ENCODE results near the gene PRND. TPM values are rescaled to one million over a fixed set of nuclear protein-coding genes. Genes with fewer than 3 reads are reported as not detected.
A peak's percentile ranks its signal among the peaks of the same experiment; 100 is the strongest.

The PRND gene
- total and polyA plus RNA-seq, 2 of the 8 experiments (the other 6 are each of a cell fraction or from before 2014, with no cell fraction given), result 0.09 to 0.11 TPM

DNA sequence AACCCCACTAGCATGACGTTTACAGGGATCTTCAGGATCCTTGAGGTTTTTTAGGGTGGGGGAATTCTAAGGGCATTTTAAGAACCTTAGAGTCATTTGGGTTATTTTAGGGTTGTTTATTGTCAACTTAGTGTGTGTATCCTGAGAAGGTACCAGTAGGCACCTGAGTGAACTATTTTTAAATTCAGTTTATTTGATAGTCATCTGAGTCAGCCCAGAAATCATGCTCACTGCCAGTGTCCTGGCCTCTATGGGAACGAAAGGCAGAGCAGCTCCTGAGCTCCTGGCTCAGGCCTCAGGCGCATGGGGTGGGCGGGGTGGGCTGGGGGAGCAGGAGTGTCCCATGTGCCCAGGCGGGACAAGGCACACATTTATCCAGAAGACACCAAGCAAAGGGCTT is 52.0 kb downstream of the PRND start:
- Histone ChIP-seq H2BK12ac (ENCODE audit: low read depth, low read length) (no peak overlapping the region), H3K56ac (replicated peaks; ENCODE audit: insufficient read length, low read depth, low read length) (no peak overlapping the region), H3K27me3 (replicated peaks in 1 of 4; ENCODE audit: control insufficient read depth in 3 of 4, extremely low read depth in 1 of 4, insufficient read depth in 3 of 4, low read length in 3 of 4) (no peaks in the 10 kb centered on the region), H3K79me1 (ENCODE audit: low read depth, low read length) (no peaks in the 10 kb centered on the region), H3K36me3 (ENCODE audit: control insufficient read depth in 2 of 4, insufficient read depth in 4 of 4, low read length in 3 of 4) (no peaks in the 10 kb centered on the region), H3K9ac (replicated peaks in 1 of 4; ENCODE audit: extremely low read depth in 1 of 4, low read depth in 3 of 4, low read length in 3 of 4) (no peak overlapping the region), H3K79me2 (ENCODE audit: control insufficient read depth in 1 of 2, insufficient read depth in 2 of 2, low read length in 2 of 2) (no peaks in the 10 kb centered on the region), H4K5ac (ENCODE audit: insufficient read length, low read depth, low read length) (no peak overlapping the region), H2AFZ (ENCODE audit: low read length) (no peak overlapping the region), H3K14ac (ENCODE audit: insufficient read length) (no peak overlapping the region), H4K20me1 (replicated peaks in 1 of 2; ENCODE audit: control insufficient read depth in 1 of 2, insufficient read depth in 2 of 2, low read length in 2 of 2) (no peaks in the 10 kb centered on the region), H3K4me2 (ENCODE audit: insufficient read depth in 1 of 2, low read depth in 2 of 2, low read length in 2 of 2) (no peak overlapping the region), H3K23me2 (ENCODE audit: low read depth, low read length) (no peaks in the 10 kb centered on the region), H2BK120ac (replicated peaks; ENCODE audit: low read depth, low read length) (no peak overlapping the region), H3K27ac (ENCODE audit: low read depth, low read length) (no peak overlapping the region), H2AK5ac (ENCODE audit: low read depth, low read length) (no peak overlapping the region), H3K4ac (replicated peaks; ENCODE audit: insufficient read length, low read depth, low read length) (no peak overlapping the region), H3K9me3 (ENCODE audit: insufficient read depth in 2 of 2, low read depth in 1 of 2, low read length in 1 of 2) (peaks cover 9% of the 10 kb centered on the region in 2 experiments; a peak in 2 of 4 replicates), H4K91ac (replicated peaks; ENCODE audit: insufficient read length, low read length) (no peak overlapping the region), H2BK15ac (ENCODE audit: low read length) (no peak overlapping the region), H2BK20ac (ENCODE audit: low read length) (no peak overlapping the region), H3K4me3 (ENCODE audit: extremely low read depth in 1 of 4, insufficient read depth in 2 of 4, low read depth in 3 of 4, low read length in 4 of 4) (no peak overlapping the region), H3K4me1 (replicated peaks in 1 of 4; ENCODE audit: control insufficient read depth in 3 of 4, insufficient read depth in 4 of 4, low read length in 3 of 4) (no peaks in the 10 kb centered on the region), H3K18ac (ENCODE audit: extremely low read depth, low read length) (no peak overlapping the region), H2BK5ac (ENCODE audit: low read depth, low read length) (no peak overlapping the region), H3K23ac (ENCODE audit: insufficient read length) (no peak overlapping the region), H4K8ac (ENCODE audit: extremely low read depth, insufficient read depth, low read length) (no peak overlapping the region)
- WGBS, 2 experiments (ENCODE audit: extremely low coverage in 1 of 2, insufficient coverage in 1 of 2, insufficient read length in 1 of 2, insufficient replicate concordance in 2 of 2, low coverage in 1 of 2, low lambda C conversion rate in 2 of 2, missing lambda C conversion rate in 1 of 2), result 92% methylated on average over 5 of the region's 5 CpGs; no CpG with 5 or more reads in 1 of the 2 experiments
- FAIRE-seq, result no peak
- ChIA-PET CTCF (ENCODE audit: partially characterized antibody) (no interaction called here), POLR2A (ENCODE audit: partially characterized antibody) (no interaction called here)
- DNase-seq (ENCODE audit: low read depth in 1 of 2, low spot score in 2 of 2), result peak in 1 of 2 experiments; percentile 17
- TF ChIP-seq CHD1 (IDR thresholded peaks at IDR 0.05; ENCODE audit: low read depth, low read length) (no peak), CHD2 (IDR thresholded peaks at IDR 0.05; ENCODE audit: low read length) (no peak), KDM4A (IDR thresholded peaks at IDR 0.05; ENCODE audit: low read depth, low read length, severe bottlenecking) (no peak)
